NOMO-1 treated with dmso at 0.1 percent for 144 hours (cell line): ENCODE results near the gene ALPI.

Experiments used
- DNase-seq: peaks from one replicate; lab custom pipeline; 2025; ENCODE audit not compliant: unreplicated experiment; lab: John Stamatoyannopoulos, UW

The ALPI gene

GRCh38 chr2:232496501-232497270, 40.7 kb downstream of the ALPI start:
- DNase-seq: no peak

- no peak for DNase-seq
These were observed 41.4 kb downstream of the ALPI start for GRCh38 chr2:232497348-232497747.

GRCh38 chr2:232498452-232498851, 42.5 kb downstream of the ALPI start:
- DNase-seq: no peak

- no peak for DNase-seq
These were observed 45.4 kb downstream of the ALPI start for GRCh38 chr2:232501331-232501771.

- no peak for DNase-seq
These were observed 45.9 kb downstream of the ALPI start for GRCh38 chr2:232501794-232502390.

- DNase-seq: no peak
These were observed 46.6 kb downstream of the ALPI start for GRCh38 chr2:232502511-232502910.

GRCh38 chr2:232502911-232503808, 47.2 kb downstream of the ALPI start:
- no peak for DNase-seq

- no peak for DNase-seq
These were observed 47.9 kb downstream of the ALPI start for GRCh38 chr2:232503809-232504323.

- DNase-seq: no peak
These were observed 48.5 kb downstream of the ALPI start for GRCh38 chr2:232504438-232504837.

- DNase-seq: no peak
These were observed 49.9 kb downstream of the ALPI start for GRCh38 chr2:232505856-232506255.

GRCh38 chr2:232506709-232507108, 50.8 kb downstream of the ALPI start:
- DNase-seq: no peak

GRCh38 chr2:232508251-232508650, 52.3 kb downstream of the ALPI start:
- no peak for DNase-seq
